HepG2 (cell line): Measurements from ENCODE around the gene GRM8. TPM values are rescaled to one million over a fixed set of nuclear protein-coding genes. Genes with fewer than 3 reads are reported as not detected.

Experiments used
- ATAC-seq: fragments of 200-7000 bp; cut with Tn5 transposase; 3 replicates; pipeline ENCODE4 v1.9.1; 2020; ENCODE audit warnings: mild to moderate bottlenecking, moderate library complexity
- BruUV-seq: library from RNA; stranded (reverse); fragments of 400-500 nt; replicated peaks from 2 replicates; lab custom pipeline; 2021; lab: Mats Ljungman, UMichigan
- CTCF ChIA-PET: fragments of 300-600 bp; formaldehyde crosslinking; extraction: SDS; loops from one replicate; lab custom pipeline; 2021; ENCODE audit warnings: low total read pairs, inconsistent platforms, low intra/inter-chr PET ratio; lab: Yijun Ruan, JAX
- POLR2A ChIA-PET: fragments of 350-600 bp; sonication (Branson Sonifier 250); formaldehyde crosslinking; loops from one replicate; lab custom pipeline; 2020; ENCODE audit warnings: antibody characterized with exemption, inconsistent platforms; lab: Yijun Ruan, JAX
- DNase-seq: peaks from one replicate; pipeline ENCODE4 v3.0.0-alpha.2; 2015; ENCODE audit warnings: low spot score
- FAIRE-seq: peaks from 3 replicates; lab custom pipeline; 2011; peaks lifted over from hg19 to GRCh38; lab: Jason Lieb, UNC
- H2AFZ ChIP-seq: one replicate; pipeline ENCODE4 v1.6.1; 2011; ENCODE audit warnings: low read length, inconsistent platforms
- H3K27ac ChIP-seq: fragments of 300-600 bp; 3 replicates; pipeline ENCODE4 v1.8.0; 2011; ENCODE audit warnings: mixed run types, mild to moderate bottlenecking, mixed read lengths, low read length, inconsistent platforms; ENCODE audit not compliant: insufficient read depth; ENCODE audit errors: extremely low read length
- H3K27me3 ChIP-seq, 2 experiments: fragments of 200-600 bp in 1 of 2; 2 replicates in 1 of 2; 3 replicates in 1 of 2; pipeline versions ENCODE4 v1.6.0 to v1.8.0; 2011; ENCODE audit warnings: low read length in 2 of 2, mild to moderate bottlenecking in 2 of 2, moderate library complexity in 2 of 2, inconsistent platforms in 1 of 2; ENCODE audit not compliant: insufficient read depth in 2 of 2, control insufficient read depth in 1 of 2
- H3K36me3 ChIP-seq, 2 experiments: fragments of 200-600 bp in 1 of 2; replicated peaks in 1 of 2; 2 replicates in 1 of 2; 3 replicates in 1 of 2; pipeline versions ENCODE4 v1.5.1 to v1.8.0; 2011; ENCODE audit warnings: low read length in 2 of 2, inconsistent platforms in 1 of 2; ENCODE audit not compliant: insufficient read depth in 2 of 2, control insufficient read depth in 1 of 2
- H3K4me1 ChIP-seq: 2 replicates; pipeline ENCODE4 v1.5.1; 2012; ENCODE audit warnings: low read length, inconsistent platforms; ENCODE audit not compliant: insufficient read depth
- H3K4me2 ChIP-seq: 2 replicates; pipeline ENCODE4 v1.6.0; 2011; ENCODE audit warnings: low read depth, low read length, inconsistent platforms
- H3K4me3 ChIP-seq, 3 experiments: fragments of 200-600 bp in 1 of 3; sonication (generic), shearing (Covaris generic) in 1 of 3; replicated peaks in 1 of 3; 2 replicates each; pipeline ENCODE4 v1.5.1; 2011 to 2016; ENCODE audit warnings: low read length in 3 of 3, inconsistent platforms in 2 of 3, low read depth in 2 of 3, mild to moderate bottlenecking in 2 of 3, control low read depth in 1 of 3, mixed read lengths in 1 of 3; ENCODE audit not compliant: insufficient read depth in 1 of 3
- H3K79me2 ChIP-seq: one replicate; pipeline ENCODE4 v1.6.1; 2011; ENCODE audit warnings: low read length, inconsistent platforms; ENCODE audit not compliant: insufficient read depth
- H3K9ac ChIP-seq: 2 replicates; pipeline ENCODE4 v1.6.0; 2011; ENCODE audit warnings: mild to moderate bottlenecking, low read depth, low read length, inconsistent platforms; ENCODE audit not compliant: insufficient read depth
- H3K9me3 ChIP-seq: 2 replicates; pipeline ENCODE4 v1.5.1; 2012; ENCODE audit warnings: mild to moderate bottlenecking, low read length
- H4K20me1 ChIP-seq: 2 replicates; pipeline ENCODE4 v1.6.0; 2011; ENCODE audit warnings: inconsistent platforms, mild to moderate bottlenecking, low read length, moderate library complexity; ENCODE audit not compliant: insufficient read depth
- ATM ChIP-seq: fragments of 450-650 bp; IDR thresholded peaks from 2 replicates; pipeline ENCODE4 v1.7.1; 2017; ENCODE audit warnings: mild to moderate bottlenecking, borderline replicate concordance
- GTF2F1 ChIP-seq: fragments of 150-350 bp; IDR thresholded peaks from 2 replicates; pipeline ENCODE4 v1.6.1; 2014; ENCODE audit warnings: low read length
- IKZF4 ChIP-seq: sonication (generic); formaldehyde crosslinking; IDR thresholded peaks from 2 replicates; pipeline ENCODE4 v1.5.1; 2020; ENCODE audit warnings: borderline replicate concordance, mild to moderate bottlenecking, low read depth, missing genetic modification reagents; ENCODE audit errors: not compliant biosample characterization
- KMT2A ChIP-seq: sonication (generic); formaldehyde crosslinking; IDR thresholded peaks from 2 replicates; pipeline ENCODE4 v1.4.0; 2020; ENCODE audit warnings: missing genetic modification reagents
- MTA3 ChIP-seq: sonication (generic); formaldehyde crosslinking; IDR thresholded peaks from 2 replicates; pipeline ENCODE4 v1.4.0; 2020; ENCODE audit warnings: missing genetic modification reagents
- ZNF230 ChIP-seq: sonication (generic); formaldehyde crosslinking; IDR thresholded peaks from 2 replicates; pipeline ENCODE4 v1.4.0; 2020; ENCODE audit warnings: mild to moderate bottlenecking, missing genetic modification reagents
- ZNF318 ChIP-seq: sonication (generic); formaldehyde crosslinking; IDR thresholded peaks from 2 replicates; pipeline ENCODE4 v1.4.0; 2020; ENCODE audit warnings: mild to moderate bottlenecking, missing genetic modification reagents
- in situ Hi-C: cut with HindIII; loops from 2 replicates; pipeline ENCODE4 v1.10.0; 2017; ENCODE audit warnings: low pct_unique_long_range_greater_than_20kb; ENCODE audit not compliant: extremely low pct_ligation_motif_present
- intact Hi-C: fragments of 100-400 bp; cut with micrococcal nuclease; formaldehyde crosslinking; loops from one replicate; pipeline ENCODE4 v1.10.0; 2022; ENCODE audit not compliant: unreplicated experiment
- polyA plus RNA-seq, 8 experiments: library from polyadenylated mRNA; depleted of rRNA in 3 of 8; stranded (reverse) in 7 of 8; unstranded in 1 of 8; fragments of >200 nt; fragmentation: Illumina TruSeq in 4 of 8; extraction: Trizol in 4 of 8; gene quantifications; 2 replicates each; pipeline versions ENCODE4 v1.2.1 to v1.2.3, GENCODE V29; 2011 to 2016; ENCODE audit warnings: low read depth in 4 of 8, missing spikeins in 1 of 8, mixed read lengths in 1 of 8; ENCODE audit not compliant: insufficient read depth in 1 of 8
- total RNA-seq, 5 experiments: library from RNA; depleted of rRNA; stranded (reverse); fragments of >200 nt; fragmentation: Illumina TruSeq; extraction: Trizol; gene quantifications; 2 replicates each; pipeline ENCODE4 v1.2.3, GENCODE V29; 2016; ENCODE audit warnings: low read depth in 1 of 5

The GRM8 gene
- total and polyA plus RNA-seq, 2 of the 13 experiments (the other 11 are each of a cell fraction or from before 2014, with no cell fraction given): not detected

GRCh38 chr7:126529833-126530232, 722.9 kb downstream of the GRM8 start:
- intact Hi-C loops (no loop called here), in situ Hi-C loops (no loop called here)
- no peak overlapping the region for H3K4me3 ChIP-seq
- FAIRE-seq: no peak
- POLR2A ChIA-PET: no interaction called here
- no peak overlapping the region for H2AFZ ChIP-seq
- no peak overlapping the region for H3K4me2 ChIP-seq
- H4K20me1 ChIP-seq: no peaks in the 10 kb centered on the region
- no peaks in the 10 kb centered on the region for H3K4me1 ChIP-seq
- H3K36me3 ChIP-seq: no peaks in the 10 kb centered on the region
- no peak overlapping the region for H3K9ac ChIP-seq
- H3K27me3 ChIP-seq: no peaks in the 10 kb centered on the region
- DNase-seq: no peak
- no TSS peak for BruUV-seq
- ATAC-seq: no peak
- no peak overlapping the region for H3K27ac ChIP-seq
- CTCF ChIA-PET: no interaction called here
- TF ChIP-seq KMT2A (CRISPR knock-in tag): no peak
- no peak for TF ChIP-seq ATM
- TF ChIP-seq ZNF230 (CRISPR knock-in tag): no peak
- TF ChIP-seq MTA3: no peak
- no peak for TF ChIP-seq IKZF4
- no peak for TF ChIP-seq ZNF318
- no peak for TF ChIP-seq GTF2F1
- peaks cover 90% of the 10 kb centered on the region for H3K9me3 ChIP-seq
- H3K79me2 ChIP-seq: no peaks in the 10 kb centered on the region
